H1 (cell line): ENCODE results near the gene ZNF48. TPM values are rescaled to one million over a fixed set of nuclear protein-coding genes. Genes with fewer than 3 reads are reported as not detected.

Experiments
- CBX5 ChIP-seq: fragments of 300-800, 300-1000 bp; sonication (generic); IDR thresholded peaks from 2 replicates; pipeline ENCODE4 v1.7.1; 2016; ENCODE audit warnings: antibody characterized with exemption, low read length, low read depth
- CREB1 ChIP-seq: IDR thresholded peaks from 2 replicates; pipeline ENCODE4 v1.6.1; 2012; ENCODE audit warnings: inconsistent platforms
- FOSL1 ChIP-seq: IDR thresholded peaks from 2 replicates; pipeline ENCODE4 v1.6.1; 2011; ENCODE audit warnings: mild to moderate bottlenecking, low read depth, low read length, moderate library complexity; ENCODE audit not compliant: insufficient read depth
- NANOG ChIP-seq: IDR thresholded peaks from 2 replicates; pipeline ENCODE4 v1.6.1; 2011; ENCODE audit warnings: low read length, low read depth, mild to moderate bottlenecking, inconsistent platforms; ENCODE audit not compliant: insufficient read depth, poor library complexity, severe bottlenecking
- SIX5 ChIP-seq: IDR thresholded peaks from 2 replicates; pipeline ENCODE4 v1.6.1; 2011; ENCODE audit warnings: mild to moderate bottlenecking, low read depth, low read length
- polyA plus RNA-seq, 7 experiments: library from polyadenylated mRNA; depleted of rRNA in 3 of 7; stranded (reverse) in 5 of 7; unstranded in 2 of 7; fragments of >200 nt in 5 of 7; fragments of 200-250 nt in 2 of 7; gene quantifications; 1 replicate in 5 of 7; 2 replicates in 1 of 7; 4 replicates in 1 of 7; pipeline versions ENCODE4 v1.2.1 to v1.2.3, GENCODE V29; 2011 to 2013; ENCODE audit warnings: missing spikeins in 2 of 7, mixed read lengths in 2 of 7
- total RNA-seq: library from RNA; stranded (reverse); fragmentation: NEBNext Ultra II Directional; extraction: Animal tissue kit (Norgen Biotek cat#: 25700); gene quantifications from 2 replicates; pipeline ENCODE4 v1.2.1, GENCODE V29; 2021
- TF ChIP-seq, protein P1 (sequence below), 3 experiments: IDR thresholded peaks; 1 replicate in 2 of 3; 2 replicates in 1 of 3; pipeline versions ENCODE4 v1.5.1 to v1.6.1; 2011; ENCODE audit warnings: low read length in 3 of 3, mild to moderate bottlenecking in 3 of 3, inconsistent platforms in 2 of 3, low read depth in 1 of 3, moderate library complexity in 1 of 3; ENCODE audit not compliant: insufficient read depth in 1 of 3; ENCODE audit errors: control extremely low read depth in 1 of 3
- TF ChIP-seq, protein P2 (sequence below): fragments of 300-600 bp; sonication (generic); IDR thresholded peaks from 2 replicates; pipeline ENCODE4 v1.7.1; 2012; ENCODE audit warnings: low read length, moderate library complexity, mild to moderate bottlenecking, inconsistent platforms; ENCODE audit not compliant: insufficient replicate concordance

ZNF48 gene
- total and polyA plus RNA-seq, 2 of the 8 experiments (the other 6 are each of a cell fraction or from before 2014, with no cell fraction given): 30.4 to 41.2 TPM

DNA sequence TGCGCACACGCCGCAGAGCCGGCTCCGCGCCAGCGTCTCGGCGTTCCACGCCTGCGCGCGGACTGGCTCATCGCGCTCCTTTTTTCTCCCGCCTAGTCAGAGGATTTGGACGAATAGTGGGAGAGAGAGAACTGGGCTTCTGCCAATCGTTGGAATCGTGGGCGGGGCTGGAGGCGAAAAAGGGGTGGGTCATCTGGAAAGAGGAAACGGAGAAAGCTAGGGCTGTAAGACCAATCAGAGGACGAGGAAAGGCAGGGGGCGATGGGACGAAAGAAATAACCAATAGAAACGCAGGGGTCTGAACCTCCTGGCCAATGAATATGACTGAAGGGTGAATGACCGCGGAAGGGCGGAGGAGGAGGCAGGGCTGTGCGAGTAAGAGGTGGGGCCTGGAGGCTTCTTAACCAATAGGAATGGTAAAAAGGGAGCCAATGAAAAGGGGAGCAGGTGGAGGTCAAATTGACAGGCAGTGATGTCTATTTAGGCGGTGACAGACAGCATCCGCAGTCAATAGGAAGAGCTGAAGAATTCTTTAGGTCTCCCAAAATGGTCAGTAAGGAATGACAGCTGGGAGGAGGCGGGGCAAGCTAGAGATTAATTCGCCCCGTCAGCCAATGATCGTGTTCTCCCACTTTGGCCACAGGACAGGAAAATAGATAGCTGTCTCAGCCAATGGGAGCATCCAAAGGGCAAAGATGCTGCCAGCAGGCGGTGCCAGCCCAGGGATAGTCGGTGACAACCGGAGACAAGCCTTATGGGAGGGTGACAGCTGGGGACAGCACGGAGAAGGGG is 24.6 kb upstream of the ZNF48 start, which contains the start of gene TBC1D10B (continued):
- TF ChIP-seq, protein P1, sequence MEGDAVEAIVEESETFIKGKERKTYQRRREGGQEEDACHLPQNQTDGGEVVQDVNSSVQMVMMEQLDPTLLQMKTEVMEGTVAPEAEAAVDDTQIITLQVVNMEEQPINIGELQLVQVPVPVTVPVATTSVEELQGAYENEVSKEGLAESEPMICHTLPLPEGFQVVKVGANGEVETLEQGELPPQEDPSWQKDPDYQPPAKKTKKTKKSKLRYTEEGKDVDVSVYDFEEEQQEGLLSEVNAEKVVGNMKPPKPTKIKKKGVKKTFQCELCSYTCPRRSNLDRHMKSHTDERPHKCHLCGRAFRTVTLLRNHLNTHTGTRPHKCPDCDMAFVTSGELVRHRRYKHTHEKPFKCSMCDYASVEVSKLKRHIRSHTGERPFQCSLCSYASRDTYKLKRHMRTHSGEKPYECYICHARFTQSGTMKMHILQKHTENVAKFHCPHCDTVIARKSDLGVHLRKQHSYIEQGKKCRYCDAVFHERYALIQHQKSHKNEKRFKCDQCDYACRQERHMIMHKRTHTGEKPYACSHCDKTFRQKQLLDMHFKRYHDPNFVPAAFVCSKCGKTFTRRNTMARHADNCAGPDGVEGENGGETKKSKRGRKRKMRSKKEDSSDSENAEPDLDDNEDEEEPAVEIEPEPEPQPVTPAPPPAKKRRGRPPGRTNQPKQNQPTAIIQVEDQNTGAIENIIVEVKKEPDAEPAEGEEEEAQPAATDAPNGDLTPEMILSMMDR (IDR thresholded peaks at IDR 0.05; ENCODE audit: control extremely low read depth in 1 of 3, insufficient read depth in 1 of 3, low read depth in 1 of 3, low read length in 3 of 3): peak in 2 of 3 experiments; percentile 25 to 31; a peak in 2 of 4 replicates
- TF ChIP-seq SIX5: no peak
- TF ChIP-seq NANOG: no peak
- TF ChIP-seq FOSL1: no peak
- TF ChIP-seq CBX5: no peak
- TF ChIP-seq, protein P2, sequence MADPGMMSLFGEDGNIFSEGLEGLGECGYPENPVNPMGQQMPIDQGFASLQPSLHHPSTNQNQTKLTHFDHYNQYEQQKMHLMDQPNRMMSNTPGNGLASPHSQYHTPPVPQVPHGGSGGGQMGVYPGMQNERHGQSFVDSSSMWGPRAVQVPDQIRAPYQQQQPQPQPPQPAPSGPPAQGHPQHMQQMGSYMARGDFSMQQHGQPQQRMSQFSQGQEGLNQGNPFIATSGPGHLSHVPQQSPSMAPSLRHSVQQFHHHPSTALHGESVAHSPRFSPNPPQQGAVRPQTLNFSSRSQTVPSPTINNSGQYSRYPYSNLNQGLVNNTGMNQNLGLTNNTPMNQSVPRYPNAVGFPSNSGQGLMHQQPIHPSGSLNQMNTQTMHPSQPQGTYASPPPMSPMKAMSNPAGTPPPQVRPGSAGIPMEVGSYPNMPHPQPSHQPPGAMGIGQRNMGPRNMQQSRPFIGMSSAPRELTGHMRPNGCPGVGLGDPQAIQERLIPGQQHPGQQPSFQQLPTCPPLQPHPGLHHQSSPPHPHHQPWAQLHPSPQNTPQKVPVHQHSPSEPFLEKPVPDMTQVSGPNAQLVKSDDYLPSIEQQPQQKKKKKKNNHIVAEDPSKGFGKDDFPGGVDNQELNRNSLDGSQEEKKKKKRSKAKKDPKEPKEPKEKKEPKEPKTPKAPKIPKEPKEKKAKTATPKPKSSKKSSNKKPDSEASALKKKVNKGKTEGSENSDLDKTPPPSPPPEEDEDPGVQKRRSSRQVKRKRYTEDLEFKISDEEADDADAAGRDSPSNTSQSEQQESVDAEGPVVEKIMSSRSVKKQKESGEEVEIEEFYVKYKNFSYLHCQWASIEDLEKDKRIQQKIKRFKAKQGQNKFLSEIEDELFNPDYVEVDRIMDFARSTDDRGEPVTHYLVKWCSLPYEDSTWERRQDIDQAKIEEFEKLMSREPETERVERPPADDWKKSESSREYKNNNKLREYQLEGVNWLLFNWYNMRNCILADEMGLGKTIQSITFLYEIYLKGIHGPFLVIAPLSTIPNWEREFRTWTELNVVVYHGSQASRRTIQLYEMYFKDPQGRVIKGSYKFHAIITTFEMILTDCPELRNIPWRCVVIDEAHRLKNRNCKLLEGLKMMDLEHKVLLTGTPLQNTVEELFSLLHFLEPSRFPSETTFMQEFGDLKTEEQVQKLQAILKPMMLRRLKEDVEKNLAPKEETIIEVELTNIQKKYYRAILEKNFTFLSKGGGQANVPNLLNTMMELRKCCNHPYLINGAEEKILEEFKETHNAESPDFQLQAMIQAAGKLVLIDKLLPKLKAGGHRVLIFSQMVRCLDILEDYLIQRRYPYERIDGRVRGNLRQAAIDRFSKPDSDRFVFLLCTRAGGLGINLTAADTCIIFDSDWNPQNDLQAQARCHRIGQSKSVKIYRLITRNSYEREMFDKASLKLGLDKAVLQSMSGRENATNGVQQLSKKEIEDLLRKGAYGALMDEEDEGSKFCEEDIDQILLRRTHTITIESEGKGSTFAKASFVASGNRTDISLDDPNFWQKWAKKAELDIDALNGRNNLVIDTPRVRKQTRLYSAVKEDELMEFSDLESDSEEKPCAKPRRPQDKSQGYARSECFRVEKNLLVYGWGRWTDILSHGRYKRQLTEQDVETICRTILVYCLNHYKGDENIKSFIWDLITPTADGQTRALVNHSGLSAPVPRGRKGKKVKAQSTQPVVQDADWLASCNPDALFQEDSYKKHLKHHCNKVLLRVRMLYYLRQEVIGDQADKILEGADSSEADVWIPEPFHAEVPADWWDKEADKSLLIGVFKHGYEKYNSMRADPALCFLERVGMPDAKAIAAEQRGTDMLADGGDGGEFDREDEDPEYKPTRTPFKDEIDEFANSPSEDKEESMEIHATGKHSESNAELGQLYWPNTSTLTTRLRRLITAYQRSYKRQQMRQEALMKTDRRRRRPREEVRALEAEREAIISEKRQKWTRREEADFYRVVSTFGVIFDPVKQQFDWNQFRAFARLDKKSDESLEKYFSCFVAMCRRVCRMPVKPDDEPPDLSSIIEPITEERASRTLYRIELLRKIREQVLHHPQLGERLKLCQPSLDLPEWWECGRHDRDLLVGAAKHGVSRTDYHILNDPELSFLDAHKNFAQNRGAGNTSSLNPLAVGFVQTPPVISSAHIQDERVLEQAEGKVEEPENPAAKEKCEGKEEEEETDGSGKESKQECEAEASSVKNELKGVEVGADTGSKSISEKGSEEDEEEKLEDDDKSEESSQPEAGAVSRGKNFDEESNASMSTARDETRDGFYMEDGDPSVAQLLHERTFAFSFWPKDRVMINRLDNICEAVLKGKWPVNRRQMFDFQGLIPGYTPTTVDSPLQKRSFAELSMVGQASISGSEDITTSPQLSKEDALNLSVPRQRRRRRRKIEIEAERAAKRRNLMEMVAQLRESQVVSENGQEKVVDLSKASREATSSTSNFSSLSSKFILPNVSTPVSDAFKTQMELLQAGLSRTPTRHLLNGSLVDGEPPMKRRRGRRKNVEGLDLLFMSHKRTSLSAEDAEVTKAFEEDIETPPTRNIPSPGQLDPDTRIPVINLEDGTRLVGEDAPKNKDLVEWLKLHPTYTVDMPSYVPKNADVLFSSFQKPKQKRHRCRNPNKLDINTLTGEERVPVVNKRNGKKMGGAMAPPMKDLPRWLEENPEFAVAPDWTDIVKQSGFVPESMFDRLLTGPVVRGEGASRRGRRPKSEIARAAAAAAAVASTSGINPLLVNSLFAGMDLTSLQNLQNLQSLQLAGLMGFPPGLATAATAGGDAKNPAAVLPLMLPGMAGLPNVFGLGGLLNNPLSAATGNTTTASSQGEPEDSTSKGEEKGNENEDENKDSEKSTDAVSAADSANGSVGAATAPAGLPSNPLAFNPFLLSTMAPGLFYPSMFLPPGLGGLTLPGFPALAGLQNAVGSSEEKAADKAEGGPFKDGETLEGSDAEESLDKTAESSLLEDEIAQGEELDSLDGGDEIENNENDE: no peak
- no peak; the same call in 1 of the 2 replicates for TF ChIP-seq CREB1
